Hematopoietic multipotent progenitor cell treated with erythropoietin and hydrocortisone succinate and interleukin-3 and kit ligand, for 15 days (in vitro differentiated cells): Measurements from ENCODE around the gene PGM1.

ENCODE experiments used
- DNase-seq: peaks from one replicate; pipeline ENCODE4 v3.0.0-alpha.2; 2015; ENCODE audit warnings: low spot score

PGM1 gene

GRCh38 chr1:63601061-63601460 lies 7.8 kb downstream of the PGM1 start:
- DNase-seq = no peak

GRCh38 chr1:63601463-63601862 lies 8.3 kb downstream of the PGM1 start:
- no peak for DNase-seq

GRCh38 chr1:63601912-63602311 lies 8.7 kb downstream of the PGM1 start:
- DNase-seq = no peak

- no peak for DNase-seq
Observed at GRCh38 chr1:63602629-63603028, 9.4 kb downstream of the PGM1 start.

- no peak for DNase-seq
Observed at GRCh38 chr1:63603810-63604209, 10.6 kb downstream of the PGM1 start.

GRCh38 chr1:63607322-63607721 lies 14.1 kb downstream of the PGM1 start:
- no peak for DNase-seq

GRCh38 chr1:63611231-63611630 lies 18.0 kb downstream of the PGM1 start:
- DNase-seq = no peak

GRCh38 chr1:63612564-63612963 lies 19.4 kb downstream of the PGM1 start:
- no peak for DNase-seq

GRCh38 chr1:63612971-63613370 lies 19.8 kb downstream of the PGM1 start:
- no peak for DNase-seq

- DNase-seq = peak; percentile 71
Observed at GRCh38 chr1:63615768-63616420, 22.7 kb downstream of the PGM1 start.

GRCh38 chr1:63617450-63617849 lies 24.2 kb downstream of the PGM1 start:
- no peak for DNase-seq

GRCh38 chr1:63618011-63618410 lies 24.8 kb downstream of the PGM1 start:
- DNase-seq = no peak

- no peak for DNase-seq
Observed at GRCh38 chr1:63619558-63619957, 26.3 kb downstream of the PGM1 start.

- no peak for DNase-seq
Observed at GRCh38 chr1:63620671-63621070, 27.5 kb downstream of the PGM1 start.

GRCh38 chr1:63621075-63621474 lies 27.9 kb downstream of the PGM1 start:
- no peak for DNase-seq

GRCh38 chr1:63621698-63622097 lies 28.5 kb downstream of the PGM1 start:
- no peak for DNase-seq

GRCh38 chr1:63622849-63623566 lies 29.8 kb downstream of the PGM1 start:
- no peak for DNase-seq

GRCh38 chr1:63623952-63624351 lies 30.7 kb downstream of the PGM1 start:
- DNase-seq = no peak

- no peak for DNase-seq
Observed at GRCh38 chr1:63624911-63625310, 31.7 kb downstream of the PGM1 start.

- no peak for DNase-seq
Observed at GRCh38 chr1:63626222-63626621, 33.0 kb downstream of the PGM1 start.

- no peak for DNase-seq
Observed at GRCh38 chr1:63628607-63629006, 35.4 kb downstream of the PGM1 start.

GRCh38 chr1:63630238-63630637 lies 37.0 kb downstream of the PGM1 start:
- no peak for DNase-seq

GRCh38 chr1:63630666-63631065 lies 37.5 kb downstream of the PGM1 start:
- no peak for DNase-seq

- DNase-seq = no peak
Observed at GRCh38 chr1:63632110-63632509, 38.9 kb downstream of the PGM1 start.
